ENCODE results near the gene LYL1.

Gene LYL1

DNA sequence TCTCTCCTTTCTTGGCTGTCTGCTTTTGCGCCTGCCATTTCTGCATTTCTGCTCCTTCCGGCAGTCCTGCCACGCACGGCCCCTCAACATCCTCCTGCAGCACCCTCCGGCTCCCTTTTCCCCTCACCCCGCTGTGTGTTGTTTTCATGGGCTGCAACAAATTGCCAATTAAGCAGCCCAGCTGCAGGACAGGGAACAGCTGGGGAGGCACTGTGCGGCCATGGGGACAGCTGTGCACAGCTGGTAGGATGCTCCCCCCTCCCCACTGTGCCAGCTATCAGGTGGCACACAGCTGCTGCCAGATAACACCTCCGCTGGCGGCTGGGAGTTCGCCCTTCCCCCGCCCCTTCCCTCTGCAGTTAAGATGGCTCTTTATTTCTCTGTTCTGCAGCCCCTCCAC lies 25.4 kb downstream of the LYL1 start:
- no peaks in the 10 kb centered on the region for H3K9me3 ChIP-seq (ENCODE audit: control insufficient read depth, insufficient read depth, low read depth, low read length)
- peaks cover 38% of the 10 kb centered on the region for H3K4me1 ChIP-seq (ENCODE audit: control insufficient read depth, insufficient read depth, low read length)
- H3K9ac ChIP-seq (ENCODE audit: low read length) = no peak overlapping the region
- H3K27me3 ChIP-seq (ENCODE audit: control insufficient read depth, insufficient read depth, low read length) = peaks cover 23% of the 10 kb centered on the region
- H3K27ac ChIP-seq (ENCODE audit: low read depth, low read length) = no peak overlapping the region
- 0 out of 2 replicates have a peak overlapping the region, but pooled peaks have one; percentile 15 for H3K4me3 ChIP-seq (ENCODE audit: low read depth, low read length)
- no peaks in the 10 kb centered on the region for H3K36me3 ChIP-seq (ENCODE audit: control insufficient read depth, insufficient read depth, low read length)

DNA sequence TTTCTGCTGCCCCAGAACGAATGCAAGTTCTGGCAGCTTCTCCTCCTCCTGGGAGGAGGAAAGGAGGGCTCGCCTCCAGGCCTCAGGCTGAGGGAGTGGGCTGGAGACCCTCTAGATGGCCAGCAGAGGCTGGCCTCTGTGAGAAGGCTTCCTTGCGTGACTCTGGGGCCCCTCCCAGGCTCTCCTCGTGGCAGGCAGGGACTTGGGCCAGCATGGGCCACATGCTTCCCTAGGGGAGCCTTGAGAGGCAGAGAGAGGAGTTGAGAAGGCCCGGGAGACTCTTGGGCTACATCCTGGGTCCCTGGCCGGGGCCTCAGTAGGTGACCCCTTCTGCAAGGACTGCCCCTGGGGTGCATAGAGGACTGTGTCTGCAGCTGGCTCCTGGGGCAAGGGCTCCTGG lies 25.9 kb downstream of the LYL1 start:
- Histone ChIP-seq H3K9ac (ENCODE audit: low read length) (no peak overlapping the region), H3K4me1 (ENCODE audit: control insufficient read depth, insufficient read depth, low read length) (peaks cover 38% of the 10 kb centered on the region), H3K9me3 (ENCODE audit: control insufficient read depth, insufficient read depth, low read depth, low read length) (no peaks in the 10 kb centered on the region), H3K36me3 (ENCODE audit: control insufficient read depth, insufficient read depth, low read length) (no peaks in the 10 kb centered on the region), H3K27ac (ENCODE audit: low read depth, low read length) (no peak overlapping the region), H3K27me3 (ENCODE audit: control insufficient read depth, insufficient read depth, low read length) (peaks cover 23% of the 10 kb centered on the region), H3K4me3 (ENCODE audit: low read depth, low read length) (no peak overlapping the region)

GRCh38 chr19:13076320-13076719 lies 26.3 kb downstream of the LYL1 start:
- Histone ChIP-seq H3K27me3 (ENCODE audit: control insufficient read depth, insufficient read depth, low read length) (peaks cover 24% of the 10 kb centered on the region), H3K27ac (ENCODE audit: low read depth, low read length) (no peak overlapping the region), H3K9ac (ENCODE audit: low read length) (no peak overlapping the region), H3K36me3 (ENCODE audit: control insufficient read depth, insufficient read depth, low read length) (no peaks in the 10 kb centered on the region), H3K4me1 (ENCODE audit: control insufficient read depth, insufficient read depth, low read length) (peaks cover 38% of the 10 kb centered on the region), H3K9me3 (ENCODE audit: control insufficient read depth, insufficient read depth, low read depth, low read length) (no peaks in the 10 kb centered on the region), H3K4me3 (ENCODE audit: low read depth, low read length) (no peak overlapping the region)

DNA sequence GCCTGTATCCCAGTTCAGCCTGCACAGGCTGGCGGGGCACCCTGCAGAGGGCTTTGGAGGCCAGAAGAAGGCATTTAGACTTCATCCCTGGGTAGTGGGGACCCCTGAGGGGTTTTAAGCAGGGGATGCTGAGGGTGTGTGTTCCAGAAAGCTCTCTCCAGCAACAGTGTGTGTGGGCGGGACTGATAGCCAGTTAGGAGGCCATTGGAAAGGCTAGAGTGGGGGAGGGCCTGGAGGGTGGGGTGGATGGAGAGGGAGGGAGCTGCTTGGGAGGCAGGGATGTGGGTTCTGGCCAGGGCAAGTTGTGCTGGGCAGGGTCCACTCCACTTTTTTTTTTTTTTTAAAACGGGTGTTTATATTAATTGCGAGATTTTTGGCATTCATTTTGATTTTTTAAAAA lies 28.3 kb downstream of the LYL1 start:
- peaks cover 33% of the 10 kb centered on the region for H3K27me3 ChIP-seq (ENCODE audit: control insufficient read depth, insufficient read depth, low read length)

DNA sequence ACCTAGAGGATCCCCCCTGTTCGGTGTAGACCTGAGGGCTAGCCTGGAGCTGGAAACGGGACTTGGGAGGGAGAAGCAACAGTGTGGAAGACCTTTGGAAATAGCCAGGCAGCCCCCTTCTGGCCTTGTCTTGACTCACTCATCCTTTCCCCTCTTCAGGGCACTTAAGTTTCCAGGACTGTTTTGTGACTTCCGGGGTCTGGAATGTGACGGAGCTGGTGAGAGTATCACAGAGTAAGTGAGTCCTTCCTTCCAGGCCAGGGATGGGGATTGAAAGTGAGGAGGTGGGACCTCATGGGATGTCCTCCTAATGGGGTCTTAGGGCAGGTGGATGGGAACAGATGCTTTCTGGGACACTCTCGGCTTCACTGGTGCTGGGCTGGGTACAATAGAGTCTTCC lies 29.4 kb downstream of the LYL1 start:
- Histone ChIP-seq H3K4me1 (ENCODE audit: control insufficient read depth, insufficient read depth, low read length) (peaks cover 29% of the 10 kb centered on the region), H3K27ac (ENCODE audit: low read depth, low read length) (no peak overlapping the region), H3K9ac (ENCODE audit: low read length) (no peak overlapping the region), H3K36me3 (ENCODE audit: control insufficient read depth, insufficient read depth, low read length) (no peaks in the 10 kb centered on the region), H3K27me3 (ENCODE audit: control insufficient read depth, insufficient read depth, low read length) (peaks cover 40% of the 10 kb centered on the region; the same call in 1 of the 2 replicates), H3K9me3 (ENCODE audit: control insufficient read depth, insufficient read depth, low read depth, low read length) (no peaks in the 10 kb centered on the region), H3K4me3 (ENCODE audit: low read depth, low read length) (no peak overlapping the region)

More for the DNA sequence above, 28.3 kb downstream of the LYL1 start:
- Histone ChIP-seq H3K36me3 (ENCODE audit: control insufficient read depth, insufficient read depth, low read length) (no peaks in the 10 kb centered on the region), H3K9me3 (ENCODE audit: control insufficient read depth, insufficient read depth, low read depth, low read length) (no peaks in the 10 kb centered on the region), H3K4me1 (ENCODE audit: control insufficient read depth, insufficient read depth, low read length) (peaks cover 40% of the 10 kb centered on the region), H3K27ac (ENCODE audit: low read depth, low read length) (no peak overlapping the region), H3K9ac (ENCODE audit: low read length) (no peak overlapping the region), H3K4me3 (ENCODE audit: low read depth, low read length) (no peak overlapping the region)

DNA sequence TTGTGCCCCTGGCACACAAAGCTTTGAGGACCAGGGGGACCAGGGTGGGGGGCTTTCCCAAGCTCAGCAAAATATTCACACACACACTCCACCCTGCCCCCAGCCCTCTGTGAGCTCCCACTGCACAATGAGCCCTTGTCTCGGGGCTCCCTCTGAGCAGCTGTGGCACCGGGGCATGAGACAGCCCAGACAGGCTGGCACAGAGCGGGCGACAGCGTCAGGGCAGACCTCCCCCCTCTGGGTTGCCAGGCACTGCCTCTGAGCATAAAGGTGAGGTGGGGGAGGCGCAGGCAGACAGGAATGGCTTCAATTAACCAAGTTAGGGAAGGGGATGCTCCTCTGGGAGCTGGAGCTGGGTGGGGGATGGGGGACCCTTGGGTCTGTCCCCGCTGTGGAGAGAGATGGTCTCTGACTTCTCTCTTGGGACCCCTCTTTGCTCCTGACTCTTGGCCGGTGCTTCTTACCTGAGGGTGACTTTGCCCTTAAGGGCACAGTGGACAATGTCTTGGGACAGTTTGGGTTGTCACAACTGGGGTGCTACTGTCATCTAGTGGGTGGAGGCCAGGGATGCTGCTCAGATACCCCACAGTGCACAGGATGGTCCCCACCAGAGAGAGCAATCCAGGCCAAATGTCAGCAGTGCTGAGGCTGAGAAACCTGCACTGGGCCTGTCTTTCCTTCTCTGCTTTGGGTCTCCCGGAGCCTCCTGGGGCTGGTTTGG lies 30.3 kb downstream of the LYL1 start:
- no peaks in the 10 kb centered on the region for H3K36me3 ChIP-seq (ENCODE audit: control insufficient read depth, insufficient read depth, low read length)
- H3K27ac ChIP-seq (ENCODE audit: low read depth, low read length) = no peak overlapping the region
- no peaks in the 10 kb centered on the region for H3K9me3 ChIP-seq (ENCODE audit: control insufficient read depth, insufficient read depth, low read depth, low read length)
- H3K4me3 ChIP-seq (ENCODE audit: low read depth, low read length) = no peak overlapping the region
- H3K9ac ChIP-seq (ENCODE audit: low read length) = no peak overlapping the region
- peaks cover 20% of the 10 kb centered on the region for H3K4me1 ChIP-seq (ENCODE audit: control insufficient read depth, insufficient read depth, low read length)
- H3K27me3 ChIP-seq (ENCODE audit: control insufficient read depth, insufficient read depth, low read length) = peaks cover 43% of the 10 kb centered on the region; the same call in 1 of the 2 replicates

- Histone ChIP-seq H3K4me3 (ENCODE audit: low read depth, low read length) (no peak overlapping the region), H3K9me3 (ENCODE audit: control insufficient read depth, insufficient read depth, low read depth, low read length) (no peaks in the 10 kb centered on the region), H3K9ac (ENCODE audit: low read length) (no peak overlapping the region), H3K36me3 (ENCODE audit: control insufficient read depth, insufficient read depth, low read length) (no peaks in the 10 kb centered on the region), H3K4me1 (ENCODE audit: control insufficient read depth, insufficient read depth, low read length) (peaks cover 13% of the 10 kb centered on the region; the same call in 1 of the 2 replicates), H3K27me3 (ENCODE audit: control insufficient read depth, insufficient read depth, low read length) (peaks cover 39% of the 10 kb centered on the region; the same call in 1 of the 2 replicates), H3K27ac (ENCODE audit: low read depth, low read length) (no peak overlapping the region)
Observed at GRCh38 chr19:13071444-13072187, 31.0 kb downstream of the LYL1 start.

DNA sequence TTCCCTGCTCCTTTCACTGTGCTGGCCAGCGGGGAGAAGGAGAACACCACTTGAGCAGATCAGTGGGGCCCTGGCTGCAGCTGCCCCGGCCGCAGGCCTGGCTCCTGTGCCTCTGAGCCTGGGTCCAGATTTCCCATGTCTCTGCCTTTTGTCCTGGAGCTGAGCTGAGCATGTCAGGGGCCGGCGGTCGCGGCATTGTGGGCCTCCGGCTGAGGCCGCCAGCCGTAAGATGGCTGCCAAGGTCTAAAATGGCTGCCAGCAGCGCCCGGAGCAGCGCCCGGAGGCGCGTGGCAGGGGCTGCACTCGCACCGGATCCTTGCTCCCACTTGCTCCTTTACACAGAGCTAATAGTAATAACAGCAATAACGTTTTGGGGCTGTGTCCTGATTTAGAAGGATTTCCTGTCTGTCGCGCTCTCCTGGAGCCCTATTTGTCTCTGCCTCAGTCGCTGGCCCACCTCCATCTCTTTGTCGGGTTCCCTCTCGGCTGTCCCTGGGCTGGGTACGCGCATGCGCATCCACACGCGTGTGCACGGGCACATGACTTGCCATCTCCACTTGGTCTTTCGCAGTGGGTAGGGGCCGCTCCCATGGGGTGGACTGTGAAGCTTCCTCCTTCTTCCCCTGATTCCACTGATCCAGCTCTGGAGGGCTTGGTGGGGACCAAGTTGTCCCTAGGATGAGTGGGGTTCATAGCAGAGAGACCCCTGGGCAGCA lies 32.1 kb downstream of the LYL1 start:
- no peak overlapping the region for H3K9ac ChIP-seq (ENCODE audit: low read length)
- H3K27ac ChIP-seq (ENCODE audit: low read depth, low read length) = no peak overlapping the region
- H3K27me3 ChIP-seq (ENCODE audit: control insufficient read depth, insufficient read depth, low read length) = peaks cover 32% of the 10 kb centered on the region; the same call in 1 of the 2 replicates
- peaks cover 7% of the 10 kb centered on the region; the same call in 1 of the 2 replicates for H3K4me1 ChIP-seq (ENCODE audit: control insufficient read depth, insufficient read depth, low read length)
- H3K4me3 ChIP-seq (ENCODE audit: low read depth, low read length) = no peak overlapping the region
- no peaks in the 10 kb centered on the region for H3K9me3 ChIP-seq (ENCODE audit: control insufficient read depth, insufficient read depth, low read depth, low read length)
- H3K36me3 ChIP-seq (ENCODE audit: control insufficient read depth, insufficient read depth, low read length) = no peaks in the 10 kb centered on the region

DNA sequence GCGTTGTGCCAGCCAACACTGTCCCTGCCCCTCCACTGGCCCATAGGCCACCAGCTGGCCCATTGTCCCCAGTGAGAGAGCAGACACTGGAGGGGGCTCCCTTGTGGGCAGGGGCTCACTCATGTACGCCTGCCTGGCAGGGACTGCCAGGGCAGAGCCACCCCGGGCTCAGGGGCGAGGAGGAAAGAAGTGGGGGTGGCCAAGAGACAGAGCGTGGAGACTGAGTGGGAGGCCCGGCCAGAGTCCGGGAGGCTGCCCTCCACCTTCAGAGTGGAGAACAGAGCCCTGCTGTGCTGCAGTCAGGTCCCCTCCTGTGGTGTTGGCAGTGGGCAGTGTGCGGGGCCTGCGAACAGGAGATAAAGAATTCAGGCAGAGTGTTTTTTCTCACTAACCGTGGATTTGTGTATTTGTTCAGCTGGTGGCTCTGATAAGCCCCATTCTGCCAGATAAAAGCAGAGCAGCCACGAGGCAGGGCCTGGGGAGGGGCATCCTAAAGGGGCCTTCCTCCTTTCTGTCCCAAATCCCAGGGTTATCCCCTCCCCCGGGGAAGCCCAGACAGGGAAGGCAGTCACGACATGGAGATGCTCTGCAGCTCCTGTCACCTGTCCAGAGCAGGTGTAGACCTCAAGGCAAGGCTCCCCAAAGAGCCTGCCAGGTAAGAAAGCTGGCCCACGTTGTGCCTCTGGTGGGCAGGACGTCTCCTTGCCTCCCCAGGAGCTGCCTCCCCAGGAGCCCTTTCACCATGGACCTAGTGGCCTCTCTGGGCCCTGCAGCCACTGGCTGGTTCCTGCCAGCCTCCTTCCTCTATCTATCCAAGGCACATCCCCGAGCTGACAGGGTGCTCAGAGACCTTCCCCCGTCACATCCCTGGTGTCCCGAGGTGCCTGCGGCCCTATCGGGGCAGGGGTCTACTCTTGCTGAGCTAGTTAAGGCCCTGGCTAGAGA lies 33.0 kb downstream of the LYL1 start:
- no peak overlapping the region for H3K4me3 ChIP-seq (ENCODE audit: low read depth, low read length)
- H3K36me3 ChIP-seq (ENCODE audit: control insufficient read depth, insufficient read depth, low read length) = no peaks in the 10 kb centered on the region
- H3K9ac ChIP-seq (ENCODE audit: low read length) = no peak overlapping the region
- peaks cover 7% of the 10 kb centered on the region; the same call in 1 of the 2 replicates for H3K4me1 ChIP-seq (ENCODE audit: control insufficient read depth, insufficient read depth, low read length)
- H3K27me3 ChIP-seq (ENCODE audit: control insufficient read depth, insufficient read depth, low read length) = peaks cover 31% of the 10 kb centered on the region; the same call in 1 of the 2 replicates
- H3K27ac ChIP-seq (ENCODE audit: low read depth, low read length) = no peak overlapping the region
- no peaks in the 10 kb centered on the region for H3K9me3 ChIP-seq (ENCODE audit: control insufficient read depth, insufficient read depth, low read depth, low read length)

All from HUES6 (cell line).